PC-3 (cell line): Measurements from ENCODE around the gene EMX2. TPM values are rescaled to one million over a fixed set of nuclear protein-coding genes. Genes with fewer than 3 reads are reported as not detected.

Source experiments
- ATAC-seq: fragments of 200-7000 bp; cut with Tn5 transposase; 2 replicates; pipeline ENCODE4 v1.9.1; 2020; ENCODE audit warnings: mild to moderate bottlenecking, moderate library complexity
- BruUV-seq: library from RNA; stranded (reverse); fragments of 400-500 nt; replicated peaks from 2 replicates; lab custom pipeline; 2021; lab: Mats Ljungman, UMichigan
- CTCF ChIA-PET: fragments of 300-600 bp; sonication (Branson Sonifier 250); formaldehyde crosslinking; loops from one replicate; lab custom pipeline; 2022; ENCODE audit warnings: antibody characterized with exemption; lab: Charles Lee
- POLR2A ChIA-PET: fragments of 300-600 bp; sonication (Branson Sonifier 250); formaldehyde crosslinking; loops from one replicate; lab custom pipeline; 2022; ENCODE audit warnings: antibody characterized with exemption; ENCODE audit not compliant: unreplicated experiment; lab: Charles Lee
- DNase-seq: peaks from one replicate; pipeline ENCODE4 v3.0.0-alpha.2; 2015
- H2AFZ ChIP-seq: fragments of 300-600 bp; sonication (generic); 2 replicates; pipeline ENCODE4 v1.6.0; 2016; ENCODE audit warnings: antibody characterized with exemption, low read length
- H3F3A ChIP-seq: fragments of 300-600 bp; sonication (generic); one replicate; pipeline ENCODE4 v1.6.0; 2017; ENCODE audit warnings: antibody characterized with exemption, low read length, control low read depth, mild to moderate bottlenecking; ENCODE audit not compliant: unreplicated experiment
- H3K27ac ChIP-seq: fragments of 300-600 bp; sonication (generic); 2 replicates; pipeline ENCODE4 v1.5.1; 2016; ENCODE audit warnings: mild to moderate bottlenecking, low read length
- H3K27me3 ChIP-seq: fragments of 300-600 bp; sonication (generic); 2 replicates; pipeline ENCODE4 v1.6.1; 2016; ENCODE audit warnings: low read length, mixed read lengths
- H3K36me3 ChIP-seq: fragments of 300-600 bp; sonication (generic); 2 replicates; pipeline ENCODE4 v1.6.1; 2016; ENCODE audit warnings: low read depth, mixed run types, low read length, mixed read lengths
- H3K4me1 ChIP-seq: fragments of 300-600 bp; sonication (generic); 2 replicates; pipeline ENCODE4 v1.5.1; 2016; ENCODE audit warnings: low read length; ENCODE audit not compliant: insufficient read depth
- H3K4me2 ChIP-seq: fragments of 300-600 bp; sonication (generic); 2 replicates; pipeline ENCODE4 v1.6.0; 2016; ENCODE audit warnings: low read length
- H3K4me3 ChIP-seq: fragments of 300-600 bp; sonication (generic); 2 replicates; pipeline ENCODE4 v1.5.1; 2016; ENCODE audit warnings: mild to moderate bottlenecking, low read length, mixed read lengths
- H3K79me2 ChIP-seq: fragments of 300-600 bp; sonication (generic); 2 replicates; pipeline ENCODE4 v1.6.1; 2017; ENCODE audit warnings: low read length, mixed read lengths
- H3K9ac ChIP-seq: fragments of 300-600 bp; sonication (generic); 2 replicates; pipeline ENCODE4 v1.6.0; 2016; ENCODE audit warnings: mild to moderate bottlenecking, low read length
- H3K9me2 ChIP-seq: fragments of 300-600 bp; sonication (generic); replicated peaks from 2 replicates; pipeline ENCODE4 v1.6.1; 2016; ENCODE audit warnings: mixed run types, low read length, mixed read lengths
- H3K9me3 ChIP-seq: fragments of 300-600 bp; sonication (generic); 2 replicates; pipeline ENCODE4 v1.6.1; 2016; ENCODE audit warnings: low read length, mixed read lengths
- H4K20me1 ChIP-seq: fragments of 300-600 bp; sonication (generic); 2 replicates; pipeline ENCODE4 v1.6.1; 2016; ENCODE audit warnings: low read length, mixed read lengths
- CTCF ChIP-seq: fragments of 300-600 bp; sonication (generic); conservative IDR thresholded peaks from 2 replicates; pipeline ENCODE4 v1.5.1; 2017; ENCODE audit warnings: antibody characterized with exemption, low read depth, mild to moderate bottlenecking, low read length
- EZH2 ChIP-seq: fragments of 300-600 bp; sonication (generic); IDR thresholded peaks from one replicate; pipeline ENCODE4 v1.6.1; 2017; ENCODE audit warnings: antibody characterized with exemption, mild to moderate bottlenecking, low read length; ENCODE audit not compliant: unreplicated experiment
- EZH2phosphoT487 ChIP-seq: fragments of 300-600 bp; sonication (generic); IDR thresholded peaks from 2 replicates; pipeline ENCODE4 v1.6.1; 2018; ENCODE audit warnings: mild to moderate bottlenecking, antibody characterized with exemption, low read length, borderline replicate concordance
- intact Hi-C: fragments of 100-400 bp; cut with micrococcal nuclease; formaldehyde crosslinking; loops from 2 replicates; pipeline ENCODE4 v1.9.0; 2023
- total RNA-seq: library from RNA; depleted of rRNA; stranded (reverse); fragments of >200 nt; gene quantifications from 2 replicates; pipeline ENCODE4 v1.2.3, GENCODE V29; 2014

EMX2 gene
- total RNA-seq, 1 experiment from 2014 or later = not detected

- no peaks in the 10 kb centered on the region for H3F3A ChIP-seq
- no peaks in the 10 kb centered on the region for H4K20me1 ChIP-seq
- H3K4me1 ChIP-seq = no peaks in the 10 kb centered on the region
- CTCF ChIA-PET = no interaction called here
- intact Hi-C loops = no loop called here
- POLR2A ChIA-PET = no interaction called here
- H3K36me3 ChIP-seq = no peaks in the 10 kb centered on the region
- peaks cover 58% of the 10 kb centered on the region for H3K27me3 ChIP-seq
- TF ChIP-seq EZH2phosphoT487 (no peak), EZH2 (no peak), CTCF (no peak)
- DNase-seq (no peak), ATAC-seq (no peak)
- H3K9ac ChIP-seq = no peak overlapping the region
- H3K4me2 ChIP-seq = no peak overlapping the region
- no peak overlapping the region for H3K4me3 ChIP-seq
- H3K9me3 ChIP-seq = no peaks in the 10 kb centered on the region
- H3K79me2 ChIP-seq = no peaks in the 10 kb centered on the region
- H2AFZ ChIP-seq = no peak overlapping the region
- BruUV-seq = no TSS peak
- H3K27ac ChIP-seq = no peak overlapping the region
- H3K9me2 ChIP-seq = no peaks in the 10 kb centered on the region
Measured at GRCh38 chr10:117519879-117520278, 22.7 kb upstream of the EMX2 start.

- Histone ChIP-seq H3K9ac (no peak overlapping the region), H3K4me1 (no peaks in the 10 kb centered on the region), H3K79me2 (no peaks in the 10 kb centered on the region), H3K9me3 (no peaks in the 10 kb centered on the region), H3K4me2 (no peak overlapping the region), H3K9me2 (no peaks in the 10 kb centered on the region), H4K20me1 (no peaks in the 10 kb centered on the region), H3F3A (no peaks in the 10 kb centered on the region), H3K36me3 (no peaks in the 10 kb centered on the region), H3K27me3 (peaks cover 83% of the 10 kb centered on the region), H3K27ac (no peak overlapping the region), H2AFZ (no peak overlapping the region), H3K4me3 (no peak overlapping the region)
- TF ChIP-seq EZH2 (no peak), EZH2phosphoT487 (no peak), CTCF (no peak)
- ATAC-seq (no peak), DNase-seq (no peak)
- ChIA-PET CTCF (no interaction called here), POLR2A (no interaction called here)
- BruUV-seq = no TSS peak
- intact Hi-C loops = no loop called here
Measured at GRCh38 chr10:117530791-117531190, 11.8 kb upstream of the EMX2 start.

- intact Hi-C loops = no loop called here
- H3K27me3 ChIP-seq = peaks cover 90% of the 10 kb centered on the region
Measured at GRCh38 chr10:117531371-117532002, 11.1 kb upstream of the EMX2 start.

More at GRCh38 chr10:117531371-117532002, 11.1 kb upstream of the EMX2 start:
- Histone ChIP-seq H4K20me1 (no peaks in the 10 kb centered on the region), H3K27ac (no peak overlapping the region), H3K4me2 (no peak overlapping the region), H3K9me3 (no peaks in the 10 kb centered on the region), H3K4me3 (no peak overlapping the region), H2AFZ (no peak overlapping the region), H3K9me2 (no peaks in the 10 kb centered on the region), H3K79me2 (no peaks in the 10 kb centered on the region), H3K9ac (no peak overlapping the region), H3K4me1 (no peaks in the 10 kb centered on the region), H3K36me3 (no peaks in the 10 kb centered on the region), H3F3A (no peaks in the 10 kb centered on the region)
- DNase-seq (no peak), ATAC-seq (no peak)
- no peak for TF ChIP-seq EZH2phosphoT487
- no peak for TF ChIP-seq EZH2
- TF ChIP-seq CTCF = no peak
- POLR2A ChIA-PET = no interaction called here
- BruUV-seq = no TSS peak
- CTCF ChIA-PET = no interaction called here
